Hematopoietic multipotent progenitor cell treated with erythropoietin and hydrocortisone succinate and interleukin-3 and kit ligand, for 4 days (in vitro differentiated cells): ENCODE measurements around the gene PLXNA2.

Source experiments
- DNase-seq: peaks from one replicate; pipeline ENCODE4 v3.0.0-alpha.2; 2015

PLXNA2 gene

DNA sequence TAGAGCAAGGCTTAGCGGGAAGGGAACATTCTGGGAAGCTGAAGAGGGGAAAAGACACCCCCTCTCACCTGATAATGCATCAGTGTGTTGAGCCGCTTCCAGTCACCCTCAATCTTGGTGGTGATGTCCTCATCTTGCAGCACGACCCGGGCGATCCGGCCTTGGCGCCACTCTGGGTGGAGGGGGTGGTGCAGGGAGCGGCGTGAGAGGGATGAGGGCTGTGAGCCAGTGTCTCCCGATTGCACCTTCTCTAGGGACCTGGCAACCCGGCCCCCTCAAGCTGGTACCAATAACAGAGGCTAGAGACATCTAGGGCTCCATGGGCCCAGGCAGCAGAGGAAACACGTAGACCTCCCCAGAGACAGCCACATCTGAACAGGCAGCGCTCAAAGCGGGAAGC, 205.9 kb downstream of the PLXNA2 start:
- DNase-seq, result no peak

DNA sequence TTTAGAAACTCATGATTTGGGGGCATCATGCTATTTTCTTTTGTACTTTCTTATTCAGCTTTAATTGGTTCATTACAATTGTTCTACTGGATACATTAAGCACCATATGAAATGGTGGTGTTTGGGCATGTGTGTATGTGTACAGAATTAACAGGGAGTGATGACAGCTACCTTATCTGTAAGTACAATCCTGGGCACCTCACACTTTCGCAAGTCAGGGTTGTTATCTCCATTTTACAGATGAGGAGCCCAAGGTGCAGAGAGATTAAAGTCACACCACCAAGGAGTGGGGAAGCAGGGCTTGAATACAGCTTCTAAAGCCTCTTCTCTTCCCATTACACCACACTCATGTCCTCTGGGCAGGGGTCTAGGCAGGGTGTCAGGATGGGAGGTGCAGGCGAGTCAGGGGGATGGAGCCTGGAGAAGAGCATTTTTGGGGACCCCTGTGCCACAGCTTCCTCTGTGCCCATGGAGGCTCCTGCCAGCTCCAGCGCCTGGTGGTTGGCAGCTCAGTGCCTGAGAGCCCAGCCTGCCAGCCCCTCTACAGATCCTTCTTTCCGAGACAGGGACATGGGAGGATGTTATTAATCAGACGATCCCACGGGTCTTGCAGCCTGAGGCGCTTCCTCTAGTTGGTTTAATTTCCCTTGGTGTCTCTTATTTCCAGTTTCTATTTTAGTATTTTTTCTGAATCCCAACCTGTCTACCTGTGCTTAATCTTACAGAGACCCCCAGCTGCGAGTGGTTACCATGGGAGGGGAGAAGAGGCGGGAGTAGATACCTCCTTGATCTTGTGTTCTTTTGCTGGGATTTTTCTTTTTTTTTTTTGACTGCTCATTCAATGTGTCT, 207.0 kb downstream of the PLXNA2 start:
- DNase-seq, result peak; percentile 84

DNA sequence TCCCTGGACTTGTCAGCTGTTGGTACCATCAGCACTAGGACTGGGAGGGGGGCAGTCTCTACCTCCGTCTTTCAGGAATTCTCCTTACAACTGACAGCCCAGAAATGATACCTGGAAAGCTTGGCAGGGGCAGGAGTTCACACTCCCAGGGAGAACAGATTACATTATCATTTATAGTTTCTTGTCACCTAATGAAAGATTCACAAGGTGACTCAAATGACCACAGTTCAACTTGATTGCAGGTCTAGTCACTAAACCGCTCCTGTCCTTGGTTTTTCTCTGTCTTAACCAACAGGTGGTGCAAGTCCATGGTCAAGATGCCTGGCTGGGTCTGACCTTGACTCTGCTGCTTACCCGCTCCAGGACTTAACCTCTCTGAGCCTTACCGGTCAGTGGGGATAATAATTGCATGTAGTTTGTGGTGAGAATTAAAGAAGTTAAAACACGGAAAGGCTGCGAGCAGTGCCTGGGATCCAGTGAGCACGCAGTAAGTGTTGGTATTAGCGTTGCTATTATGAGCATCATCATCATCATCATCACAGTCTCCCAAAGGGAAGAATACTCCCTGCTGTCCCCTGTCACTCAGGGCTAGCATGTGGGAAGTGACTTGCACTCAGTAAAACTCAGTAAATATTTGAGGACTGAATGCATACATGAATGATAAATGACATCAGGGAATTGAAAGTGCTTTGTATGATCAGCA, 207.9 kb downstream of the PLXNA2 start:
- peak; percentile 51 for DNase-seq

DNA sequence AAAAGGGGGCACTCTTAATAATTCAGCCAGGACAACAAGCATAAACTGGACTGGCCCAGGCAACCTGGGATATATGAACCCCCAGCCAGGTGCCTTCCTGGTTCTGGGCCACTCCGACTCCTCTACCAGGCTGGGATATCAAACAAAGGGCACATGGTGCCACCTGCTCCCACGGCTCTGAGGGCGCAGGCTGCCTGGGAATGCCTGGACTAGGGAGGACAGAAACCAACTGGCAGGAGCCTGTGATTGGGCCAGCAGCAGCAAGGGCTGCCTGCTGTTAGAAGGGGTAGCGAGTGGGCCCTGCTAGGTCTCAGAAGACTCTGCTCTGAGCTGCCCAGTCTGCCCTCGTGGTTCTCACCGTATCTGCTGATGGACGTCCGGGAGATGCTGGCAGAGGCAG, 210.0 kb downstream of the PLXNA2 start:
- no peak for DNase-seq

DNA sequence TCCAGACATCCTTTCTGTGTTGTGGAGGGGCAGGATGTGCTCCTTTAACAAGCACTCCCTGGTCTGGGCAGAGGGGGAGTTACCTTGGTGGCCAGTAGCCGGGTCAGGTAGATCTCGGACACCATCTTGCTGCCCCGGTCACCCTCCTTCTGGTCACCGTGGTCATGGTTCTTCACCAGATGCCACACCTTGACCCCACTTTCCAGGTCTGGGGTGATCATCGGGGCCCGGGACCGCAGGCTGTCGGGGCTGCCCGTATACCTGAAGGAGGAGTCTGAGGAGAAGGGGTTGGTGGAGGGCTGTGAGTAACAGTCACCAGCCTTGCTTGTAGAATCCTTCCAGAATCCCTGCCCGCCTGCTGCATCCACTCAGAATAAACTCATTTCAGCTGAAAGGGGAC, 210.9 kb downstream of the PLXNA2 start:
- no peak for DNase-seq

DNA sequence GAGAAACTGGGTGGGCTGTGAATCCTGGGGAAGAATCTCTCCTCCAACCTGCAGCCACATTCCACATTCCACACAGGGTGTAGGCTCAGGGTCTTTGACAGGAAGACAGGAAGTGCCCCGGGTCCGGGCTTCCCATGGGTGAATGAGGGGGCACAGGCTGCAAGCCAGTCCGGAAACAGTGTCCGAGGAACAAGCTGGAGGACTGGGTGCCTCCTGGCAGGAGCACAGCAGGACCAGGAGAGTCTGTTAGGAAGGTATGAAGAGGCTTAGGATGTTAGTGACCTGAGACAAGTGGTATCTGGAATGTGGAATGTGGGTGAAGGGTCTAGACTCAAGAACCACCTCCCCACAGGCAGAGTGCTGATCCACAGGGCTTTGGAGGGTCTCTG, 212.3 kb downstream of the PLXNA2 start:
- no peak for DNase-seq

DNA sequence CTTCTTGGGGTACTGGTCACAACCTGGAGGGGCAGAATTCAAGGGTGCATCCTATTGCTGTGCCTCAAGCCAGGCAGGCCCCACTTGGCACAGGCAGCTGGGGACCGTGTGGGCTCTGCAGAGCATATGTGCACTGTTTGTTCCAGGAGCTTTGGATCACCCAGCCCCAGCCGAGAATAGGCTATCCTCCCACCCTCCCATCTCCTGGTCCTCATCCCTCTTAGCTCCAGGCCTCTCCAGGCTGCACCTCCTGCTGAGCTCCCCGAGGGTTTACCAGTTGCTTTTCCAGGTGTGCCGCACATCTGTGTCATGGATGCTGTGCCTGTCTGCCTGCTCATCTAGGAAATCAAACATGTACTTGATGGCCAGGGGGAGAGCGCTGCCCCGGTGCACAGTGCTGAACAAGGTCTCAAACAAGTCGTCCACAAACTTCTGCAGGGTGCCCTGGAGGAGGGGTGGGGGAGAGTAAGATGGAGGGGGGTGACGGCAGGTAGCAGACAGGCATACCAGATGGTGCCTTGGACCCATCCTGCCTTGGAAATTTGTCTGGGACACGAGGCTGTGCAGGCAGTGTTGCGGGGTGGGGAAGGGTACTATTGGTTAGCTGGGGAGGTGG, 212.8 kb downstream of the PLXNA2 start:
- DNase-seq, result no peak

DNA sequence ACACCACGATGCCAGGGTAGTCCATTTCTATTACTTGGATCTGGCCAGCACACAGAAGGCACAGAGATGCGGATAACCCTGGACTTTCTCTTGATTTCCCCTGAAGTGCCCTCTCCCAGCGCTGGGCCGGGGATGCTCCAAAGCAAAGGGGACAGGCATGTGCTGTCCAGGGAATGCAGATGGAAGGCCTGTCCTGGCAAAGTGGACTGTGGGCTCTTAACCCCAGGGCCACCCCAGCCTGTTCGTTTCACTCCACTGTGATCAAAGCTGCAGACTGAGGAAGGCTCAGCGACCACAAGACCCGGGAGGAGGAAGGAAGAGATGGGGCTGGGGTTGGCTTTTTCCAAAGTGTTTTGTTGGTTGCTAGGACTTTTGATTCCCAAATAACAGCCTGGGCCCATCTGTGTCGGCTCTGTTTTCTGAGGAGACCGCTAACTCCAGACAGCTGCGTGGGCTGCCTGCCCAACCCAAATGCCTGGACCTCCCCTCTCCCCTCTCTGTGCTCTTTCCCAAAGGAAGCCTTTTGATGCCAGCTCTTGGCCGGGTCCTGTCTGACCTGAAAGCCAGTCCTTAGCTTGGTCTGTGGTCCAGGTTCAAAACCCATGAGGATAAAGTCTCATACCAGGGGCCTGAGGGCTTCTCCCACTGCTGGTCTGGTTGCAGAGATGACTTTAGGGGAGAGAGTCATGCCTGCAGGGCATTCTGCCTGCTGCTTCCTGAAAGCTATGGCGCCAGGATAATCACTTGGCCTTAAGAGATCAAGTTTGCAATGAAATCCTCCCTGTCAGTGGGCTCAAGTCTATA, 213.7 kb downstream of the PLXNA2 start:
- DNase-seq, result no peak

DNA sequence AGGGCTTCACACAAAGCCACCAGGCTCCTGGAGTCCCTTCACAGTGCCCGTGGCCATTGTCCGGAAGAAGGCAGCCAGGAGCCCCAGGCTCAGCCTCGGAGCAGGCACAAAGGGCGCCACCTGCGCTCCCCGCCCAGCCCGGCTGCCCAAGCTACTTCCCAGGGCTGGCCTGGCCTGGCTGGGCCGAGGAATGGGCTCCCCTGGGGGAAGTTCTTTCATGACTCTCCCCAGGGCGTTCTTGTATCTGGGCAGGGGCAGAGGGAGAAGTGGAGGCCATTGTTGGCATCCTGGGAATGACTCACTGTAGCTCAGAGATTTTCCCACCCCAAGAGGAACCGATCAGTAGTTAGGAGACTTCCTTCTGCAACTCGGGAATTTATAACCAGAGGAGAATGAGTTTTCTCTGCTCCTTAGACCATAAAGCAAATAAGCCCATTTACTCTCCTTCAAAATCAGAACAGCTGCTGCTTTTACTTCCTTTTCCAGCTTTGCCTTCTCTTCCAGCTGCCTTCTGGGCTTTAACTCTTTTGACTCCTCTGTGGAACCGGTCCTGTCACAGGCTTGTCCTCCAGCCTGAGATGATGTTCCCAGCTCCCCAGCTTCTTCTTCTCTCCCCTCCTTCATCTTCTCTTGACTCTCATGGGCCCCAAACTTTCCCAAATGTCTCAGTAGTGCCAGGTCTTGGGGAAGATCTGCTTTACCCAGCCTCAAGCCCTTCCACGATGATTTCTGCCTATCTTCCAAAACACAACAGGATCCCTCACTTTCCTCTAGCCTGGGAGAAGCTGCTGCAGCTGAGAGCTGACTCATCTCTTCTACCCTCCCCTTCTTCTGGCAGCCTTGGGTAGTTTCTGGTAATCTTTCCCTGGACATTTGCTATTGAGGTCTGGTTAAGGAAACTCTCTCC, 214.6 kb downstream of the PLXNA2 start:
- DNase-seq, result peak; percentile 18

DNA sequence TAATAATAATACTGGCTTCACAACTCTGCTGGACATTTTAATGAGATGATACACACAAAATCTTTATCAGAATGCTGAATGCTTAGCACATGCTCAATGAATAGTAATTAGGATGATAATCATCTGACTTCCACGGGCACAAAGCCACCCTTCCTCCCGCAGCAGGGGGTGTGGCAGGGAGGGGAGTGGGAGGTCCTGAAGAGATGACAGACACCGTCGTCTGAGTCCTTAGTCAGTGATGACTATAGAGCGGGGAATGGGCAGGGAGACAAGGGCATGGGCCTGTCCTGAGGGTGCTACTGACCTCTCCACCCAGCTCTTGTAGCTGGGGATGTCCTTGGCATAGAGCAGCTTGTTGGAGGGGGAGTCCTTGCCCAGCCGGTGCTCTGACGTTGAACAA, 215.7 kb downstream of the PLXNA2 start:
- DNase-seq, result peak; percentile 26

DNA sequence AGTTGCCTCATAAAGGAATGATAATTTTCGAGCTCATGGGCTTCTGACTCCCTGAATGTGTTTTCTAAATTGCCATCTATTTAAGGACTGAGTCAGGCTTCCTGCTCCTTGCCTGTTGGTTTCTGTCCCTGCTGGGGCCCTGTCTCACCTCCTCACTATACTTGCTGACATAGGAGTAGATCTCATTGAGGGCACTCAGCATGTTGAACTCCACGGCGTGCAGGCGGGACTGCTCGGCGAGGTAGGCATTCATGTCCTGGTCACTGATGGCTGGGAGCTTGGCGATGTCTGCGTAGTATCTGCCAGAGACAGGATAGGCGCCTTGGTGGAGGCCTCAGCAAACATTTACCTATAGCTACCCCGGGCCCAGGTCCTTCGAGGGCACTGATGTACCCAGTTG, 216.3 kb downstream of the PLXNA2 start:
- no peak for DNase-seq

DNA sequence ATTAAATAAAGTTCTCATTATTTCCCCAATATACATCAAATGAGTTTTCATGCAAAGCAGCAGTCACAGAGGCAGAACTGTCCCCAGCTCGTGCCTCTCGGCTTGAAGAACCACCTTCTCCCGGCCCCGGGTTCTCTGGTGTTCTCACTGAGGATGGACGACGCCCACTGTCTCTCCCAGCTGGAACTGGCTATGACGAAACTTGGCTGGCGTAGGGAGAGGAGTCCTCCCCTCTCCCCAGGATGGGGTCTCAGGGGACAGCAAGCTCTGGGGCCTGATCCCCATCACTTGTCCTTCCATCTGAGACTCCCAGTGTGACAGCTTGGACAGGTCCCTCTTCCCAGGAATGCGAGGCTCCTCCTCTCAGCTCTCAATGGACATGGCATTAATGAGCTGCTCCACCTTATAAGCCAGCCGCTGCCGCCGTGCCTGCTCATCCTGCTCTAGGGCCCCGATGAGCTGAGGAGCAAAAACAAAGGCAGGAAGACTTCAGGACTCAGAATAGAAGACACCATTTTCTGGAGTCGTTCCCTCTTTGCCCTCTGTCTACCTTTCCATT, 217.2 kb downstream of the PLXNA2 start:
- DNase-seq, result no peak

DNA sequence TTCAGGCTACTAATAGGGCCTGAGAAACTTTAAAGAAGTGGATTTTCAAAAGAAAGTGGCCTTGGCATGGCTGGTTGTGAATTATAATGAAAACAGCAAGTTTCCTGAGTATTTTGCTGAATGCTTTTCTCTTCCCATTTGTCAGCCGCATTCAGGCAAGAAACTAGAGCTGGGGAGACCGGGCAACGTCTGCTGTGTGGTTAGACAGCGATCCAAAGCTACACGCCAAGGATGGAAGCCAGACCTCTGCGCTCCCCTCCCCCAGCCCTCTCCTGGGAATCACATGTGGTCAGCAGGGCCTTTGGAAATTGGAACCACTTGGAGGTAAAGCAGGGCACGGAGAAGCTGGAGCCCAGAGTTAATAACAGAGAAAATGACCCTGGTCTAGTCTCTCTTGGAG, 219.2 kb downstream of the PLXNA2 start:
- no peak for DNase-seq

DNA sequence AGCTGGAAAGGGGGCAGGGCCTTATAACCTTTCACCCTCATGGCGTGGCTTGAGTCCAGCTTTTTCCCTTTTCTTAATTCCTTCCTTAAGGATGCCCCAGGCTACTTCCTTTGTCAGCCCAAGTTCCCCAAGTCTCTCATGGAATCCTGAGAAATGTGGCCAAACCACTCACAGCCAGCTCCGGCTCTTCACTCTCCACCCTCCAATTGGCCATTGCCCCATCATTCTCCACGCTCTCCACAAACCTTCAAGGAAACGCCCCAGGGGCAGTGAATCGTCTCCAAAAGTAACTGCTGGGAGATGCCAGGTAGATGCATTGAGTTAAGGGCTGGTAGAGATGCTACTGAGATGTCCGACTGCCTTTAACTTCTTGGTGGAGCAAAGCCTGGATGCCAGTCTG, 219.8 kb downstream of the PLXNA2 start:
- DNase-seq, result no peak

DNA sequence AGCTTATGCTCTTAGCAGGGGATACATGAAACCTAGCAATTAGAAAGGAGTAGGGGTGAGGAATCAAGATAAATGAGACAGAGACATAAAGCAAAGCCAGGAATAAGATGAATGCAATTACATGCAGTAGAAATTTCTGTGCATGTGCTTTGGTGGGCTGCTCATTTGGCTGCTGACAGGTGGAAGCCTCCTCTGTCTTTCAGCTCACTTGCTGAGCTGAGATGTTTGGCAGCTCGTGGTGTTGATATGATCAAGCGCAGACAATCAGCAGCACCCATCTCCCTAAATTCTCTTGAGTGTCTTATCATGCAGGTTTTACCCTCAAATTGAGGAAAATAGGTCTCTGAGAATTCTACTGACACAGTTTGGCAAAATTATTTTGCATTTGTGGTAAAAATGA, 224.9 kb downstream of the PLXNA2 start:
- DNase-seq, result no peak

DNA sequence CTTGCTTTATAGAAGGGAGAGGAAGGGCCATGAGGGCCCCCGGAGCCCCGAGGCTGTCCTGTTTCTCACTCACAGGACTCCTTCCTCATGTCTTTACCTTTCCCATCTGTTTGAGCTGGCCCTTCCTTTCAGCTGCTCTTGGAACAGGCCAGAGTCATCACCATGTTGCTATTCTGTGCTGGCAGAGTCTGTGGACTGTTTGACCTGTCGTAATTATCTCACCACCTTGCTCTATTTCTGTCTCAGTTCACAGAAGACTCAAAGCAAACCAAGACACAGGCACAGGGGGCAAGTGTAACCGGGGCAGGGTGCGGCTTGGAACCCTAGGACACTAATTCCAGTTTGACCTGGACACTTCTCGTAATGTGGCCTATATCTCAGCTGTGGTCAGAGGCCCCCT, 228.9 kb downstream of the PLXNA2 start:
- no peak for DNase-seq

DNA sequence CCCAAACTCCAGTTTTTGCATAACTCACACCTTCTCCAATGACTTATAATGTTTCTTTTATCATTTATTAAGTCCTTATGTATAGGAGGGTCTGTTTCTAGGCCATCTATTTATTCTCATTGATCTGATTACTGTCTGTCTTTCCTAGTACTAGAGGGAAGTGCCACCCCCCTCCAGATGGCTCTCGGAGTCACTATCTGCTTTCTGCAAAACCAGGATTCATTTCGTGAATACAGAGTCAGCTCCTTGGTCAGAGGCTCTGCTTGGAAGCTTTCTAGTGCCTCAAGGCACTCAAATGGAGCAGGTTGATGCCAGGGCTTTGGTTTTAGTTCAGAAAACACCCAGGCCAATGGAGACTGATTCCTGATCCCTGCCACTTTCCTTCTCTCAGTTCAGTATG, 231.0 kb downstream of the PLXNA2 start:
- no peak for DNase-seq

DNA sequence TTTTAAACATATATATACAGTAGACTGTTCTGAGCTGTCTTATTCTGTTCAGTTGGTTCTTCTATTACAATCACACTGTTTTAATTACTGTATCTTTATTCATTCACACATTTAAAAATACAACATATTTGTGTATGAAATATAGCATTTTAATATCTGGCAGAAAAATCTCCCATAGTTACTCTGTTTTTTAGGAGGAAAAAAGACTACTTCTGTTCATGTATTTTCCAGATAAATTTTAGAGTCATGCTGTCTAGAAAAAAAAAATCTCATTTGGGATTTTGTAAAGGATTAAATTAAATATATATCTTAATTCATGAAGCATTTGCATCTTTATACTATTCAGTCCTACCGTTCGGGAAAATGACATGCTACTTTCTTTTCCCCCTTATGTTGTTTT, 231.5 kb downstream of the PLXNA2 start:
- DNase-seq, result no peak

DNA sequence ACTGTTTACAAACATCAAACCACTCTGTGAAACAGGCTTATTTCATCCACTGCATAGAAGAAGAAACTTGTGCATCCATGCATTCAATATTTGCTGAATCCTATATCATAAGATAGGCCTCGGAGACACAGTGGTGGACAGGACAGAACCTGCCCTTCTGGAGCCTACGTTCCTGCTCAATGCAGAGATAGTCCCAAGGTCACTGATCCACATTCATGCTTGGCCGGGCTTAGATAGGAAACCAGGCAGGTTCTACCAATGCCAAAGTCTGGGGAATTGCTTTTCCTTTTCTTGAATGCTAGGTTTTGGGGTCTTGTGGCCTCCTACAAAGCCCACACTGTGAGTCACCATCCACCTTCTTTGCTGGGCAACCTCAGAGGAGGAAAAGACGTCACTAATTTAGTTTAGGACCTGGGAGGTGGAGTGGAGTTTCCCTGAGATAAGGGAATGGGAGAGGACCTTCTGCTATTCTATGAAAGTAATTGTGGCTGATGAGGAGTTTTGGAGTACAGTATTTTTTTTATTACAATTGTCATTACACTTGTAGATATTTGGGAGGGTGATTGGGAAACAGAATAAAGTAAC, 233.6 kb downstream of the PLXNA2 start:
- no peak for DNase-seq

DNA sequence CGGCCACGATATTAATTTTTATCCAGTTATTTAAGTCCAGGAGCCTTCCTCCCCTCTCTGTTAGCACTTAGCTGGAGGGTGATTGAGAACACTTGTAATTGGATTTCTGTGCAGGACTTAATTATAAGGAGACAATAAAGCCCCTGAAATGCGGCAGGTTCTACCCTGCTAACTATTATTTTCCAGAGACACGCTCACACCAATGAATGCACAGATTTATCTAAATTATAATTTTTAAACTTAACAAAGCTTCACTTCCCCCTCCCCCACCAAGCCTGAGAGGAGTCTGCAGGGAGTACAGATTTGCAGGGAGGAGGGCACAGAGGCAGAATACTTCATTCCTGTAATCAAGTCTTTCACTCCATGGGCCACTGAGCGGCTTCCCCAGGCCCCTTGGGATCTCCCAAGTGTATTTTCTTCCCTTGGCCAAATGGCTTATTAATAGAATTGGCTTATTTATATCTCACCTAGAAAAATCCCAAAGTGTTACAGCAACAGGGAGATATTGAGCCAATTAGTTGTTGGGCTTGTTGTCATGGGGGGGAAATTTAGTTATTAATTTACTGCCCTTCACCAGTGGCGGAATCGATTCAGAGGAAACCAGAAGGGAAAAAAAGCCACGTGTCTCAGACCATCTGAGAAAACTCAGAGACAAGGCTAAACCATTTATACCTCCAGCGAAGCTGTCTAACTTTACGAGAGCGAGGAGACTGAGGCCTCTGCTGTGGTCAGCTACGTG, 234.3 kb downstream of the PLXNA2 start:
- DNase-seq, result no peak

DNA sequence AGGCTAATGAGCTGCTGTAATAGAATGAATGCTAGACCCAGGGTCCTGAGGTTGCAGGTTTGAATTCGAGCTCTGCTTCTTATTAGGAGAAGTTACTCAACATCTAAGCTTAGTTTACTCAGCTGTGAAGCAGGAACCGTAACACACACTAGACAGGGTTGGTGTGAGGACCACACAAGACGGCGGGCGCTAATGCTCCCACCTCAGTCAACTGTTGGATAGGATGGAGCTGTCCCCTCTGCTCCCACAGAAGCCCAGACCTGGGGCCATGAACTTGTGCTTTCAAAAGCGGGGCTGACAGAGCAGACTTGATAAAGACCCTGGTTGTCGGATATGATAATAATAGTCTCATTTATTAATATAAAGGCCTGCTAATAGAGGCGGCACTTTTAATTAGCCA, 234.9 kb downstream of the PLXNA2 start:
- DNase-seq, result no peak
